GM23248 (cell line): ENCODE results near the gene KLF15.

Experiments
- EZH2 ChIP-seq: fragments of 200-600 bp; sonication (generic); IDR thresholded peaks from 2 replicates; pipeline ENCODE4 v1.6.1; 2018; ENCODE audit warnings: antibody characterized with exemption, mild to moderate bottlenecking; ENCODE audit not compliant: insufficient read depth, poor library complexity, severe bottlenecking
- EZH2phosphoT487 ChIP-seq: fragments of 200-600 bp; sonication (generic); IDR thresholded peaks from 2 replicates; pipeline ENCODE4 v1.6.1; 2018; ENCODE audit warnings: antibody characterized with exemption, moderate library complexity, mild to moderate bottlenecking, low read depth; ENCODE audit not compliant: insufficient read depth

DNA sequence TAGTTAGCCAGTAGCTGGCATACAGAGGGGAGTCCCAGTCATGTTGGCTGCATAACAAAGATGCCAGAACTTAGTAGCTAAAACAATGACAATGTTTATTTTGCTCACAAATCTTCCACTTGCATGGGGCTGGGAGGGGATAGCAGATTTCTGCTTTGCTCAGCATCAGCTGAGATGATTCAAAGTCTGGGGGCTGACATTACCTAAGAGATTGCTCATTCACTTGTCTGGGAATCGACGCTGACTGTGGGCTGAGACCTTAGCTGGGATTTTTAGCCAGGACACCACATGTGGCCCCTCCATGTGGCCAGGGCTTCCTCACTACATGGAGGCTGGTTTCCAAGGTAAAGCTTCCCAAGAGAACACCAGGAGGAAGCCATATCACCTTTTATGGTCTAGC, 24.8 kb upstream of the KLF15 start:
- TF ChIP-seq EZH2 (no peak), EZH2phosphoT487 (no peak)
